ENCODE data around the gene VSX1.

The VSX1 gene

DNA sequence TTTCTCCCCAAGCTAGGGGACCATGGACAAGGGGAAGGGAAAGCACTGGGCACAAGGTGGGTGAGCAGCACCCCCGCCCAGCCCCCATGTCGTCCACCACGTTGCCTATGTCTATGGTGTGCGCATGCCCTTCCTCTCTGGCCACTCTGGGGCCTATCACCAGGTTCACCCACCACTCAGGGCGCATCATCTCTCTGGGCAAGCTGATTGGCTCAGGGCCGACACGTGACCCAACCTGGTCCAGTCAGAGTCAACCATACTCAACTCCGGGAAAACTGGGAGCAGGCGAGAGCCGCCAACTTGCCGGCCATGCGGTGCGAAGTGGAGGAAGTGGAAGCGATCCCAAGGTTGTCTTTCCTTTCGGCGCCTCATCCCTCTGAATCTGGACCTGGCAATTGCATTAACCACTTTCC, 49.9 kb downstream of the VSX1 start:
- H3K36me3 ChIP-seq (ENCODE audit: control insufficient read depth, insufficient read depth, low read length): peaks cover 12% of the 10 kb centered on the region
- H3K27me3 ChIP-seq (replicated peaks; ENCODE audit: control insufficient read depth, insufficient read depth, low read length, poor library complexity, severe bottlenecking): no peaks in the 10 kb centered on the region
- no peaks in the 10 kb centered on the region for H3K9me3 ChIP-seq (ENCODE audit: control insufficient read depth, low read length)
- H3K27ac ChIP-seq (ENCODE audit: insufficient read depth, low read length, poor library complexity, severe bottlenecking): no peak overlapping the region
- peaks cover 9% of the 10 kb centered on the region for H3K4me1 ChIP-seq (ENCODE audit: control insufficient read depth, insufficient read depth, low read length, poor library complexity, severe bottlenecking)
- no peak for DNase-seq
- H3K4me3 ChIP-seq (ENCODE audit: insufficient read depth, low read depth, low read length, poor library complexity, severe bottlenecking): no peak overlapping the region

DNA sequence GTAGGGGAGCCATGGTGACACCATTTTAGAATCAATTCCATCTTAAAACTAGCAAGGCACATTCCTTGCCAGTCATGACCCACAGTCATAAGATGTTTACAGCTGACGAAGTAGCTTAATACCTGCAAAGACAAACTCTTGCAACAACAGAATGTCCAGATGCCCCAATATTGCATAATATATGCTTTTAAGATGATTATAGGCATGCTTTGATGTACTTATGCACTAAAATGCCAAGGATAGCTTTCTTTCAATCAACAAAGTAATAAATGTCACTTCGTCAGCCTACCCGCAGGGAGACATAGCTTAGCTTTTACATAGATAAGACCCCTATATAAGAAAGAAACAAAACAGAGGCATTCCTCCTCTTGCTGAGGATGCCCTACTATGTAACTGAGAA, 50.7 kb downstream of the VSX1 start:
- H3K27me3 ChIP-seq (replicated peaks; ENCODE audit: control insufficient read depth, insufficient read depth, low read length, poor library complexity, severe bottlenecking): no peaks in the 10 kb centered on the region
- no peaks in the 10 kb centered on the region for H3K9me3 ChIP-seq (ENCODE audit: control insufficient read depth, low read length)
- no peak overlapping the region for H3K4me3 ChIP-seq (ENCODE audit: insufficient read depth, low read depth, low read length, poor library complexity, severe bottlenecking)
- H3K27ac ChIP-seq (ENCODE audit: insufficient read depth, low read length, poor library complexity, severe bottlenecking): no peak overlapping the region
- peaks cover 5% of the 10 kb centered on the region for H3K4me1 ChIP-seq (ENCODE audit: control insufficient read depth, insufficient read depth, low read length, poor library complexity, severe bottlenecking)
- DNase-seq: no peak
- H3K36me3 ChIP-seq (ENCODE audit: control insufficient read depth, insufficient read depth, low read length): peaks cover 12% of the 10 kb centered on the region

DNA sequence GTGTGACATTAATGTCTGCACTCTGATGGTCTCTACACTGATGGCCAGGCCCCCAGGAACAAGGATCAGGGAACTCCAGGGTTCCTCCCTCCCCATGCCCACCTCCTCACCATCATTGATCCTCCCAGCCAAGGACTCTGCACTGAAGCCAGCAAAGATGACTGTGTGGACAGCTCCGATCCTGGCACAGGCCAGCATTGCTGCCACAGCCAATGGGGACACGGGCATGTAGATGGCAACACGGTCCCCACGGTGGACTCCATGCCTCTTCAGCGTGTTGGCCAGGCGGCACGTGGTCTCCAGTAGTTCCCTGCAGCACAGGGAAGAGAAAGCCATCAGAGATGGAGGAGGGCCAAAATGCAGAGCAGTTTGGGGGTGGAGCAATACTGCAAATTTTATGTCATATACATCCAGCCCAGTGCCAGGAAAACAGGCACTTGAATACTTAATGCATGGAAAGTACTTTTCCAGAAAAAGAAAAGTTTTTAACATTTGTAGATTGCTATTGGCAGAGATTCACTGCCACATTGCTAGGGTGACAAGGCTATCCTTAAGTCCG, 51.2 kb downstream of the VSX1 start:
- DNase-seq: no peak

DNA sequence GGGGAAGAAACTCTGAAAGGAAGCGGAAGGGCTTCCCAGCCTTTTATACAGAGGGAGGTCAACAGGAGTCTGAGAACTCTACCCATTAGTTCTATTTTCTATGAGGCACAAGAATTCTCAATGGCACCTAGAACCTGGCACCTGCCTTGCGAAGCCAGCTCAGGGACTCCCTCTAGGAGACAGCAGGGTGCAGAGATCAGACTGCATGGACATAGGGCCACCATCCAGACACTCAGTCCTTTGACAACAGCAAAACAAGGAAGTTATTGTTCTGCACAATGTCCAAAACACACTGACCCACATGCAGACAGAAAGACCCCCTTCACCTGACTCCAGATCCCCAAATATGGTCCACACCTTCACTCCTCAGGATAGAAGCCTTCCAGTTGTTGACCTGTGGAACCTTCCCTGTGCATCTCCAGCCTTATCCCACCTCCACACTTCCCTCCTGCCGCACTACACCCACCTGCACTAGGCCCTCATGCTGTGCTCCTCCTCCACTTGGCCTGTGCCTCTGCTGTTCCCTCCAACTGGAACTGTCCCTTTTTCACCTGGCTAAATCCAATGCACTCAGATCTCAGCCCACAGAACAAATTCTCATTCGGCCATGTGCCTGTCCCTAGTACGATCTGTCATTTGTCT, 51.8 kb downstream of the VSX1 start:
- Histone ChIP-seq H3K4me3 (ENCODE audit: insufficient read depth, low read depth, low read length, poor library complexity, severe bottlenecking) (no peak overlapping the region), H3K9me3 (ENCODE audit: control insufficient read depth, low read length) (no peaks in the 10 kb centered on the region), H3K4me1 (ENCODE audit: control insufficient read depth, insufficient read depth, low read length, poor library complexity, severe bottlenecking) (no peaks in the 10 kb centered on the region), H3K27me3 (replicated peaks; ENCODE audit: control insufficient read depth, insufficient read depth, low read length, poor library complexity, severe bottlenecking) (no peaks in the 10 kb centered on the region), H3K36me3 (ENCODE audit: control insufficient read depth, insufficient read depth, low read length) (peaks cover 12% of the 10 kb centered on the region), H3K27ac (ENCODE audit: insufficient read depth, low read length, poor library complexity, severe bottlenecking) (no peak overlapping the region)
- no peak for DNase-seq

More for the DNA sequence above, 51.2 kb downstream of the VSX1 start:
- no peaks in the 10 kb centered on the region for H3K9me3 ChIP-seq (ENCODE audit: control insufficient read depth, low read length)
- H3K4me1 ChIP-seq (ENCODE audit: control insufficient read depth, insufficient read depth, low read length, poor library complexity, severe bottlenecking): peaks cover under 1% of the 10 kb centered on the region
- no peak overlapping the region for H3K4me3 ChIP-seq (ENCODE audit: insufficient read depth, low read depth, low read length, poor library complexity, severe bottlenecking)
- H3K27ac ChIP-seq (ENCODE audit: insufficient read depth, low read length, poor library complexity, severe bottlenecking): no peak overlapping the region
- H3K27me3 ChIP-seq (replicated peaks; ENCODE audit: control insufficient read depth, insufficient read depth, low read length, poor library complexity, severe bottlenecking): no peaks in the 10 kb centered on the region
- peaks cover 12% of the 10 kb centered on the region for H3K36me3 ChIP-seq (ENCODE audit: control insufficient read depth, insufficient read depth, low read length)

DNA sequence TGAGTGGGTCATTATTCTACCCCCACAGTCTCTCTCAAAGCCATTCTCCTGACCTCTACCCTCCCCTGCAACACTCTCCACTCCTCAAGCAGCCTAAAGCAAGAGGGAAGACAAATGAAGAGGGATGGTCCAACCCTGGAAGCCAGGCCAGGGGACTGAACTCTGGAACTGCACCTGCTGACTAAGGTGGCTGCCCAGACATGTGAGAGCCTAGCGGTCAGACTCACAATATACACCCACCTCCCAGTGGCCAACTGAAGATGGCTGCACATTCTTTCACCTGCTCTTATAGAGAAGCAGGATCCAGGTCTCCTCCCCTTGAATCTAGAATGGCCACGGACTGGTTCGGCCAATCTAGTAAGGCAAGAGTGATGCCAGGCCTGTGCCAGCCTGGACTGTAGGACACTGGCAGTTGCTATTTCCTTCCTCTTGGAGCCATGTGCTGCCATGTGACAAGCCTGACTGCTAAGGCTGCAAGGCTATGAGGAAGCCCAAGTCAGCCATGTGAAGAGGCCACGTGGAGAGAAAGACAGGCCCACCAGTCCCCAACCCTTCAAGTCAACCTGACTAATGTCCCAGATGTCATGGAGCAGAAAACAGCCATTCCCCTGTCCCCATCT, 55.8 kb downstream of the VSX1 start:
- no peaks in the 10 kb centered on the region for H3K4me1 ChIP-seq (ENCODE audit: control insufficient read depth, insufficient read depth, low read length, poor library complexity, severe bottlenecking)
- no peak overlapping the region for H3K27ac ChIP-seq (ENCODE audit: insufficient read depth, low read length, poor library complexity, severe bottlenecking)
- no peaks in the 10 kb centered on the region for H3K27me3 ChIP-seq (replicated peaks; ENCODE audit: control insufficient read depth, insufficient read depth, low read length, poor library complexity, severe bottlenecking)
- DNase-seq: no peak
- H3K4me3 ChIP-seq (ENCODE audit: insufficient read depth, low read depth, low read length, poor library complexity, severe bottlenecking): no peak overlapping the region
- H3K9me3 ChIP-seq (ENCODE audit: control insufficient read depth, low read length): no peaks in the 10 kb centered on the region
- H3K36me3 ChIP-seq (ENCODE audit: control insufficient read depth, insufficient read depth, low read length): peaks cover 29% of the 10 kb centered on the region
